Skeletal muscle tissue (tissue), 4 donors: Measurements from ENCODE around the gene LFNG. TPM values are rescaled to one million over a fixed set of nuclear protein-coding genes. Genes with fewer than 3 reads are reported as not detected.

Experiments
- H3K27ac ChIP-seq: one replicate; pipeline ENCODE4 v1.7.0; 2013; ENCODE audit warnings: mild to moderate bottlenecking, low read depth, low read length, inconsistent platforms
- H3K27me3 ChIP-seq, 3 donors: one replicate each; pipeline ENCODE4 v1.7.0; 2013; ENCODE audit warnings: low read length in 3 of 3; ENCODE audit not compliant: control insufficient read depth in 3 of 3, insufficient read depth in 3 of 3
- H3K36me3 ChIP-seq, 3 donors: one replicate each; pipeline ENCODE4 v1.7.0; 2013; ENCODE audit warnings: low read length in 3 of 3; ENCODE audit not compliant: control insufficient read depth in 3 of 3, insufficient read depth in 3 of 3
- H3K4me1 ChIP-seq, 3 donors: one replicate each; pipeline ENCODE4 v1.7.0; 2013; ENCODE audit warnings: low read length in 3 of 3, mild to moderate bottlenecking in 3 of 3; ENCODE audit not compliant: control insufficient read depth in 3 of 3, insufficient read depth in 3 of 3
- H3K4me3 ChIP-seq, 3 donors: one replicate each; pipeline ENCODE4 v1.7.0; 2013; ENCODE audit warnings: low read length in 3 of 3
- H3K9ac ChIP-seq, 3 donors: one replicate each; pipeline ENCODE4 v1.7.0; 2013; ENCODE audit warnings: low read length in 3 of 3, mild to moderate bottlenecking in 3 of 3, moderate library complexity in 2 of 3, low read depth in 1 of 3
- H3K9me3 ChIP-seq, 3 donors: one replicate each; pipeline ENCODE4 v1.7.0; 2013; ENCODE audit warnings: low read length in 3 of 3; ENCODE audit not compliant: control insufficient read depth in 3 of 3
- total RNA-seq: library from RNA; depleted of rRNA; stranded (reverse); fragments of >200 nt; gene quantifications from one replicate; pipeline ENCODE4 v1.2.3, GENCODE V29; 2014
- donor health status: Osteomylitis.

Gene LFNG
- total RNA-seq, 1 donor from 2014 or later = 23.0 TPM

DNA sequence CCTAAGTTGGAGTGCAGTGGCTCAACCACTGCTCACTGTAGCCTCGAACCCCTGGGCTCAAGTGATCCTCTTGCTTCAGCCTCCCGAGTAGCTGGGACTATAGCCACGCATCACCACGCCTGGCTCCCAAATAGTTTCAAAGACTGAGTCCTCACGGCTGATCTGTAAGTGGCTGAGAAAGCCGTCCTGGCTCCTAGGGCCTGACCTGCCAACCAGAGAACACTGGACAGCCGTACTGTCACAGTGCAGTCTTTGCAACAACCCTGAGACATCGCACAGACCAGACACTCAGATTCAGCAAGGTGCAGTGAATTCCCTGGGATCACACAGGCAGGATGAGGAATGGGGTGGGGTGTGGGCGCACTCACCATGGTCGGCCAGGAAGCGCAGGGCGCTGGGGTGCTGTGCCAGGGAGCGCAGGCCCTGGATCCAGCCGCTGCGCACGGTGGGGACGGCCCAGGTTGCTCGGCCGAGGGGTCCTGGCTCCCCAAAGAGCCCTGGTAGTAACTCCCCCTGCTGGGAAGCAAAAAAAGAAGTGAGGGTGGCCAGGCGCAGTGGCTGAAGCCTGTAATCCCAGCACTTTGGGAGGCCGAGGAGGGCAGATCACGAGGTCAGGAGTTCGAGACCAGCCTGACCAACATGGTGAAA is 25.1 kb downstream of the LFNG start:
- Histone ChIP-seq H3K4me1 (no peaks in the 10 kb centered on the region), H3K9ac (no peak overlapping the region), H3K4me3 (no peak overlapping the region), H3K9me3 (no peaks in the 10 kb centered on the region), H3K27ac (no peak overlapping the region), H3K27me3 (no peaks in the 10 kb centered on the region), H3K36me3 (peaks cover 47 to 55% (median 53%) of the 10 kb centered on the region in 3 donors)

- Histone ChIP-seq H3K9me3 (no peaks in the 10 kb centered on the region), H3K27ac (no peak overlapping the region), H3K36me3 (peaks cover 45 to 52% (median 51%) of the 10 kb centered on the region in 3 donors)
These were observed 26.3 kb downstream of the LFNG start for GRCh38 chr7:2545746-2546425.

DNA sequence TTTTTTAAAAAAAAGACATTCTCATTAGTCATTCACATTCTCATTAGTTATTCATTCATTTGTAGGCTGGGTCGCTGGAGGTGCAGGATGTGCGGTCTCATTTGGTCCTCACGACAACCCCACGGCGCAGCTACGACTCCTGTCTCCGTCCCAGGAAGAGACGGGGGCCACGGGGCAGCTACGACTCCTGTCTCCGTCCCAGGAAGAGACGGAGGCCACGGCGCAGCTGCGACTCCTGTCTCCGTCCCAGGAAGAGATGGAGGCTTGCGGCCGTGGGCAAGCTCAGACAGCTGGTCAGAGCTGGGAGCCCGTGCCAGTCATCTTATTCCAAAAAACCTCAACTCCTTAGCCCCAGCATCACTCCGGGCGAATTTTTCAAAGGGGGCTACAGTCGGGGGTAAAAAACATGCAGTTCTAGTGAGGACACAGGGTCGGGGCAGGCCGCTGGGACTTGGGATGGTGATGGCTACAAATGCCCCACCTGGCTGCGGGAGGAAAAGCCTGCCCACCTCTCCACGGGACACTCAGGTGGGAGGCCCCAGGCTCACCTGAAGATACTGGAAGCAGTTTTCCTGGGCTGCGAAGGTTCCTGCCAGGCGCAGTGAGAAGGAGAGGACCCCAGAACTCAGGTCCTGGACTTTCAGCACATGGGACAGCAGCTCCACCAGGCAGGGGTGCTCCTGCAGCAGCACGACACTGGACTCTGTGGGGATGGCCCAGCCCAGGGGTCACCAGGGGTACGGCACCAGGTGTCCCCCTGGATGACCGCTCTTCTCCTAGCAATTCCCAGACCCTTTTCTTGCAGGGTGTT is 27.4 kb downstream of the LFNG start:
- H3K9ac ChIP-seq = no peak overlapping the region
- no peak overlapping the region for H3K4me3 ChIP-seq
- no peaks in the 10 kb centered on the region for H3K4me1 ChIP-seq
- H3K36me3 ChIP-seq = peaks cover 36 to 45% (median 44%) of the 10 kb centered on the region in 3 donors
- H3K27ac ChIP-seq = no peak overlapping the region
- no peaks in the 10 kb centered on the region for H3K9me3 ChIP-seq
- H3K27me3 ChIP-seq = no peaks in the 10 kb centered on the region

More at GRCh38 chr7:2545746-2546425, 26.3 kb downstream of the LFNG start:
- Histone ChIP-seq H3K4me3 (no peak overlapping the region), H3K4me1 (no peaks in the 10 kb centered on the region), H3K9ac (no peak overlapping the region), H3K27me3 (no peaks in the 10 kb centered on the region)

- H3K9ac ChIP-seq = no peak overlapping the region
- no peaks in the 10 kb centered on the region for H3K9me3 ChIP-seq
- H3K36me3 ChIP-seq = peaks cover 15 to 21% (median 19%) of the 10 kb centered on the region in 3 donors
These were observed 31.8 kb downstream of the LFNG start for GRCh38 chr7:2551418-2551817.

DNA sequence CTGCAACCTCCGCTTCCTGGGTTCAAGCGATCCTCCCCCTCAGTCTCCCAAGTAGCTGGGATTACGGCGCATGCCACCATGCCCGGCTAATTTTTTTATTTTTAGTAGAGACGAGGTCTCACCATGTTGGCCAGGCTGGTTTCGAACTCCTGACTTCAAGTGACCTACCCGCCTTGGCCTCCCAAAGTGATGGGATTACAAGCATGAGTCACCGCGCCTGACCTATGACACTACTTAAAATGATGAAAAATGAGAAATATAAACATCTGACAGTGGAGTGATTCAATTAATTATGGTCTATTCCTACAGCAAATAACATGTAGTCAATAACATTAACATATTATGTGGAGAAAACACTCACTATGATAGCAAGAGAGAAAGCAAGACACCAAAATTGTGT is 33.5 kb downstream of the LFNG start:
- Histone ChIP-seq H3K4me1 (peaks cover 10 to 12% (median 11%) of the 10 kb centered on the region in 3 donors), H3K36me3 (peaks cover 6 to 9% (median 8%) of the 10 kb centered on the region in 3 donors), H3K9me3 (no peaks in the 10 kb centered on the region), H3K27me3 (no peaks in the 10 kb centered on the region), H3K9ac (no peak overlapping the region), H3K4me3 (no peak overlapping the region), H3K27ac (no peak overlapping the region)

More at GRCh38 chr7:2551418-2551817, 31.8 kb downstream of the LFNG start:
- peaks cover 10 to 12% (median 11%) of the 10 kb centered on the region in 3 donors for H3K4me1 ChIP-seq
- no peak overlapping the region for H3K27ac ChIP-seq
- H3K4me3 ChIP-seq = no peak overlapping the region
- H3K27me3 ChIP-seq = no peaks in the 10 kb centered on the region

GRCh38 chr7:2553831-2554581 is 34.4 kb downstream of the LFNG start:
- no peaks in the 10 kb centered on the region for H3K27me3 ChIP-seq
- peaks cover 5 to 8% (median 6%) of the 10 kb centered on the region in 3 donors for H3K36me3 ChIP-seq
- H3K9ac ChIP-seq = peak overlapping the region; percentile 95 to 97 (median 96)
- H3K4me3 ChIP-seq = peak overlapping the region; percentile 88 to 90 (median 89)
- no peaks in the 10 kb centered on the region for H3K9me3 ChIP-seq
- H3K4me1 ChIP-seq = peaks cover 12 to 17% (median 14%) of the 10 kb centered on the region in 3 donors
- H3K27ac ChIP-seq = no peak overlapping the region

DNA sequence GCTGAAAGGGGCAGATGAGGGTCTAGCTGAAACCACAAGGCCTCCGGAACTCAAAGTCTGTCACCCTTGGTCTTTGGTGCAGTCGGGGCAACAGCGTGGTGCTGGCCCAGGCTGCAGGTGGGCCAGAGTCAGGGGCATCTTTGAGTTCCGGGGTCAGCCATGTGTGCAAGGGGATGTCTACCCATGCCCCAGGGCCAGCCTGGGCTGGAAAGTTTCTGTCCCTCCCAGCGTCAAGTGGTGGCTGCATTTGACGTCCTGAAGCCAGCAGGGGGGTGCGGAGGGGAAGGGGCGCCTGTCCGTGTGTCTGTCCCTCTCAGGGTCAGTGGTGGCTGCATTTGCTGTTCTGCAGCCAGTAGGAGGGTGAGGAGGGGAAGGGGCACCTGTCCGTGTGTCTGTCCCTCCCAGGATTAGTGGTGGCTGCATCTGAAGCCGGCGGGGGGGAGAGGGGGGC is 35.1 kb downstream of the LFNG start:
- Histone ChIP-seq H3K27me3 (no peaks in the 10 kb centered on the region), H3K4me1 (peaks cover 13 to 21% (median 17%) of the 10 kb centered on the region in 3 donors), H3K9me3 (no peaks in the 10 kb centered on the region), H3K4me3 (peak overlapping the region; percentile 88 to 90 (median 89)), H3K27ac (peak overlapping the region; percentile 98), H3K36me3 (peaks cover 3 to 5% (median 5%) of the 10 kb centered on the region in 3 donors), H3K9ac (peak overlapping the region; percentile 95 to 97 (median 96))

DNA sequence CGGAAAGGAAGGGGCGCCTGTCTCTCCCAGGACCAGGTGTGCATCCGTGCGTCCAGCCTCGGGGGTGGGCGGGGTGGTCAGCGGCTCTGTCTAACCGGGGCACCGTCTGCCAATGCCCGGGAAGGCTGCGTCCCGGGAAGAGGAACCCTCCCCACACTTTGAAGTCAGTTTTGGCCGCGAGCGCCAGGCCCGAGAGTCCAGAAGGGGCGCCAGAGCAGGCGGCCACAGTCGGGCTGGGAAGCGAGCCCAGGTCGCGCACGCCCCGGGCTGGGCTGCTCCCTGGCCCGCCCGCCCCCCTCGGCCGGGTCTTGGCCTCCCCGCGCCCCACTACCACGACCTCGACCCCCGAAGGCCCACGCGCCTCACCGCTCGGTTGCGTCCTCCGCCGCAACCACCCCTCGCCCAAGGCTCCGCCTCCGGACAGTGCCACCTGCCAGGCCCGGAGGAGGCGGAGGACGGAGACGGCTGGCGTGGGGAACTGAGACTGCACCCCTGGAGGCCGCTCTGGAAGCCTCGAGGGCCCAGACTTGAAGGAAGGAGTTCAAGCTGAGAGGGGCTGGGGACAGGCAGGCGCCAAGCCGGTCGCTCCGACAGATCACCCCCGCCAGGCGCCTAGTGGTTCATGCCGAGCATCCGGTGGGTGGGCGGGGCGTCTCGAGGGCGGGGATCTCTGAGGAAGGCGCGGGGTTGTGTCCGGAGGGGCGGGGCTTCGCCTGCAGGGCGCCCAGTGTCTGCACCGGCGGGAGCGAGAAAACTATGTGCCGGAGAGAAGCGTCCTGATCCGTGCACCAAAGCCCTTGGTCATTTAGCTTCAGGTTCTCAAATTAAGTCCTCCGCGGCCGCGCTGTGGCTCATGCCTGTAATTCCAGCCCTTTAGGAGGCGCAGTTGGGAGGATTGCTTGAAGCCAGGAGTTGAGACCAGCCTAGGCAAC is 35.8 kb downstream of the LFNG start, which contains the start of gene BRAT1:
Gene BRAT1, minus strand, starts transcription at position 404 of the 932 bp plus-strand sequence. CDS start 1,093 bp downstream, outside the sequence.
- peak within 1 kb of the TSS; percentile 95 to 97 (median 96) for H3K9ac ChIP-seq
- no peaks in the 10 kb centered on the region for H3K9me3 ChIP-seq
- H3K27ac ChIP-seq = peak within 1 kb of the TSS; percentile 98
- H3K4me1 ChIP-seq = peaks cover 18 to 27% (median 23%) of the 10 kb centered on the region in 3 donors
- peak within 1 kb of the TSS; percentile 88 to 90 (median 89) for H3K4me3 ChIP-seq
- H3K36me3 ChIP-seq = peaks cover 0 to 5% (median 2%) of the 10 kb centered on the region in 3 donors
- H3K27me3 ChIP-seq = no peaks in the 10 kb centered on the region
